IPS-15b (cell line): ENCODE data around the gene SPINT1.

Source experiments
- H3K27me3 ChIP-seq: one replicate; pipeline ENCODE4 v1.6.1; 2013; ENCODE audit warnings: low read length; ENCODE audit not compliant: control insufficient read depth, insufficient read depth
- H3K36me3 ChIP-seq: one replicate; pipeline ENCODE4 v1.6.1; 2013; ENCODE audit warnings: low read length; ENCODE audit not compliant: control insufficient read depth, insufficient read depth
- H3K4me1 ChIP-seq: one replicate; pipeline ENCODE4 v1.6.1; 2013; ENCODE audit warnings: mild to moderate bottlenecking, low read length; ENCODE audit not compliant: control insufficient read depth, insufficient read depth
- H3K4me3 ChIP-seq: one replicate; pipeline ENCODE4 v1.5.1; 2013; ENCODE audit warnings: low read depth, low read length
- H3K9ac ChIP-seq: one replicate; pipeline ENCODE4 v1.6.1; 2013; ENCODE audit warnings: low read depth, mild to moderate bottlenecking, low read length
- H3K9me3 ChIP-seq: one replicate; pipeline ENCODE4 v1.6.1; 2013; ENCODE audit warnings: mild to moderate bottlenecking, low read length; ENCODE audit not compliant: control insufficient read depth, insufficient read depth

SPINT1 gene

DNA sequence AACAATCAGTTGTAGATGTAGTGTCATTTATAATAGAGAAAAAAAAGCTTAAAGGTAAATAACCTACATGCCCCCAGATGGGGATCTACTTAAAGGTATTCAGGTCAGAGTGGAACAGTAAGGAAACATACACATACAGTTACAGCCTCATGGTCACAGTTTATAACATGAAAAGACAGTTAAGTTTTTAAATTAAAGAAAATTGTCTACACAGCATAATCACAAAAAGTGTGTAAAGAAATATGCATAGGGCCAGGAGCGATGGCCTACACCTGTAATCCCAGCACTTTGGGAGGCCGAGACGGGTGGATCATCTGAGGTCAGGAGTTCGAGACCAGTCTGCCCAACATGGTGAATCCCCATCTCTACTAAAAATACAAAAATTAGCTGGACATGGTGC lies 23.4 kb downstream of the SPINT1 start:
- Histone ChIP-seq H3K4me3 (no peak overlapping the region), H3K27me3 (no peaks in the 10 kb centered on the region), H3K9me3 (no peaks in the 10 kb centered on the region), H3K9ac (no peak overlapping the region), H3K4me1 (peaks cover 9% of the 10 kb centered on the region), H3K36me3 (no peaks in the 10 kb centered on the region)

DNA sequence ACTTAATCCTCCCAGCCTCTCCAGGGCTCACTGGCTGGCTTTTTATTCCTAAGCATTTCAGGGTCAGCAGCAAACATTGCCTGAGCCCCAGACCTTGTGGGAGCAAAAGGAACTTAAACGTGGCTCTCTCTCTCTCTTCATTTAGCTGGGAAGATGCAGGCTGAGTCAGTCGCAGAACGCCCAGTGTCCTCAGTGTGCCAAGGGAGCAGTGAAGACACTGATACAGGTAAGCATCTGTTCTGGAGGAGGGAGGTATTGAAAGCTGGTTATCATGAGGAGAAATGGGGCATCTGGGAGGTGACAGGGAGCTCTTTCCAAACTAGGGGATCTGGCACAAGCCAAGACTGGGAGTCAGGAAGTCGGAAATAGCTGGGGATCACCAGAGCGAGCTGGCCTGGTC lies 25.8 kb downstream of the SPINT1 start:
- H3K9ac ChIP-seq: no peak overlapping the region
- H3K9me3 ChIP-seq: no peaks in the 10 kb centered on the region

DNA sequence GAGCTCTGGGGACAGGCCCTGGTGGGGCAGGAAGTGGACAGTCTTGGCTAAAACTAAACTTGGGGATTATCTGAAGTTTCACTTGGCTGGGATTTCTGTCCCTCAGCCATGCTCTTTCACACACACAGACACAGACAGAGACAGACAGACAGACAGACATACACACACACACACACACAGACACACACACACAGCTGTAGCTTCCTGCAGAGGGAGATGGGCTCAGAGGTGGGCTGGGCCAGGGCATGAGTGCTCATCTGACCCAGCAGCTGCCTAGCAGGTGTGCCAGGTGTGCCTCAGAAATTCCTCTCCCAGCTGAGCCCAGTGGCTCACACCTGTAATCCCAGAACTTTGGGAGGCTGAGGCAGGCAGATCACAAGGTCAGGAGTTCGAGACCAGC lies 26.9 kb downstream of the SPINT1 start:
- no peaks in the 10 kb centered on the region for H3K9me3 ChIP-seq
- peaks cover 23% of the 10 kb centered on the region for H3K4me1 ChIP-seq

More for the DNA sequence above, 25.8 kb downstream of the SPINT1 start:
- Histone ChIP-seq H3K4me3 (no peak overlapping the region), H3K4me1 (peaks cover 23% of the 10 kb centered on the region), H3K36me3 (no peaks in the 10 kb centered on the region), H3K27me3 (no peaks in the 10 kb centered on the region)

DNA sequence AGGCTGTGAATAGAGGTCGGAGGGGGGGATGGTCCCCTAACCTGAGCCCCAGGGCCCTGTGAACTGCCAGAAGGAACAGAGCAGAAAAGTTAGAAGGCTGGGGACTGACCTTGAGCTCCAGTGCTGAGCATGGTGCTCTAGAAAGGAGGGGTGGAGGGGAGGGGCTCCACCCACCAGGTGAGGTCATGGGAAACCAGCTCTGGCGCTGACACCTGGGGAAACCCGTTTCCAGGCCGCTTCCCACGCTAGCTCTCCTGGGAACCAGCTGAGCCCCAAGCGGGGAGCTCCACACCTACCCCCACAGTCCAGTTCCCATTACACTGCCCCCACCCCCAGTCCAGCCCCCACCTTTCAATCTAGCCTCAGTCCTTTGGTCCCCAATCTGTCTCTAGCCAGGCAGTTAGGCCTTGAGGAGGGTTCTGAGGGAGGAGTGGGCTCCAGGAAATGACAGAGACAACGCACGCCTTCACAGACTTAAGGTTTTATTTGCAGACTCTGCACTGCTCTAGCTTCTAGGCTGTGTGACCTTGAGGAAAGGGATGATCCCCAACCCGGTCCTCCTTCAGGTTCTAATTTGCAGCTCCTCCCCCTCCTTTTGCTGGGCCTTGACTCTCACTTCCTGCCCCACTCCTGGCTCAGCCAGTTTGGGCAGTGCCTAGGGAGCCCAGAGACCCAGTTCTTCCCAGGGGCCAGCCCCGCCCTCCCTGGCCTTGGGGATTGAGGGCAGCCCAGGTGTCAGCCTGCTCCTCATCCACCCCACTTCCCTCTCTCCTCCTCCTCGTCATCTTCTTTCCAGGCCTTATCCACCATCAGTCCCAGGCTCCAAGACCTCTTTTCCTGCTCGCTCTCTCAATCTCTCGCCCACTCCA lies 28.1 kb downstream of the SPINT1 start:
- H3K9ac ChIP-seq: no peak overlapping the region
- H3K4me3 ChIP-seq: peak overlapping the region; percentile 22
- peaks cover 23% of the 10 kb centered on the region for H3K4me1 ChIP-seq
- H3K27me3 ChIP-seq: no peaks in the 10 kb centered on the region
- H3K36me3 ChIP-seq: no peaks in the 10 kb centered on the region
- no peaks in the 10 kb centered on the region for H3K9me3 ChIP-seq

More for the DNA sequence above, 26.9 kb downstream of the SPINT1 start:
- Histone ChIP-seq H3K36me3 (no peaks in the 10 kb centered on the region), H3K9ac (no peak overlapping the region), H3K4me3 (no peak overlapping the region), H3K27me3 (no peaks in the 10 kb centered on the region)

DNA sequence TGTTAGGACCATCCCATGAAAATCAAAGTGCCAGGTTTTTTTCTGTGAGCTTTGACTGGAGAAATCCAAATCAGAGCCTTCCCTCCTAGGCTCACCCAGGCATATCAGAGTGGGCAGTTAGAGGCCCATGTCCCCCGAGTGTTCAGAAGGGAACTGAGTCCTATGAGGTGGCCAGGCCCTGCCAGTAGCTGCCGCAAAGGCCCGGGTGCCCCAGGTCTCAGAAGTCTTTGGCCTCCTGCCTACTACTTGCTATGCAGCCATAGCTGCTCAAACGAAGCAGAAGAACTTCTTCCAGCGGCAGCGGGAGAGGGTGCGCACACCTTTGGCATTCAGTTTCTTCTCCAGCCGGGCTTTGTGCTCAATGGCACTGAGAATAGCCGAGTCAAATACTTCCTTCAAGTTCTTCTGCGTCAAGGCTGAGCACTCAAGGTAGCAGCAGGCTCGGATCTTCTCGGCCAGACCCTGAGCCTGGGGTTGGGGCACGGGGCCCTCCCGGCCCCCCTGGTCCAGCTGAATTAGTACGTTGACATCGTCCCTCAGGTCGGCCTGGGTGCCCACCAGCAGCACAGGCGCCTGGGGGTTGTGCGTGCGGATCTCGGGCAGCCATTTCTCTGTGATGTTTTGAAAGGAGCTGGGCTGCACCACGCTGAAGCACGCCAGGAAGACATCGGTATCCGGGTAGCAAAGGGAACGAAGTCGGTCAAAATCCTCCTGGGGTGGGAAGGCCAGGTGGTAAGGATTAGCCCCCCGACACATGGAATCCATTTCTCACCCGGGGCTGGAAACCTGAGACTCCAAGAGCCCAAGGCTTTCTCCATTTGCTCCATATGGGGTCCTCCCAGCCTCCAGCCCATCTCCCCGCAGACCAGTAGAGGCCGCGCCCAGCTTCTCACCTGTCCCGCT lies 29.2 kb downstream of the SPINT1 start:
- Histone ChIP-seq H3K27me3 (no peaks in the 10 kb centered on the region), H3K9me3 (no peaks in the 10 kb centered on the region), H3K9ac (no peak overlapping the region), H3K4me3 (peak overlapping the region; percentile 67), H3K36me3 (no peaks in the 10 kb centered on the region), H3K4me1 (peaks cover 23% of the 10 kb centered on the region)

DNA sequence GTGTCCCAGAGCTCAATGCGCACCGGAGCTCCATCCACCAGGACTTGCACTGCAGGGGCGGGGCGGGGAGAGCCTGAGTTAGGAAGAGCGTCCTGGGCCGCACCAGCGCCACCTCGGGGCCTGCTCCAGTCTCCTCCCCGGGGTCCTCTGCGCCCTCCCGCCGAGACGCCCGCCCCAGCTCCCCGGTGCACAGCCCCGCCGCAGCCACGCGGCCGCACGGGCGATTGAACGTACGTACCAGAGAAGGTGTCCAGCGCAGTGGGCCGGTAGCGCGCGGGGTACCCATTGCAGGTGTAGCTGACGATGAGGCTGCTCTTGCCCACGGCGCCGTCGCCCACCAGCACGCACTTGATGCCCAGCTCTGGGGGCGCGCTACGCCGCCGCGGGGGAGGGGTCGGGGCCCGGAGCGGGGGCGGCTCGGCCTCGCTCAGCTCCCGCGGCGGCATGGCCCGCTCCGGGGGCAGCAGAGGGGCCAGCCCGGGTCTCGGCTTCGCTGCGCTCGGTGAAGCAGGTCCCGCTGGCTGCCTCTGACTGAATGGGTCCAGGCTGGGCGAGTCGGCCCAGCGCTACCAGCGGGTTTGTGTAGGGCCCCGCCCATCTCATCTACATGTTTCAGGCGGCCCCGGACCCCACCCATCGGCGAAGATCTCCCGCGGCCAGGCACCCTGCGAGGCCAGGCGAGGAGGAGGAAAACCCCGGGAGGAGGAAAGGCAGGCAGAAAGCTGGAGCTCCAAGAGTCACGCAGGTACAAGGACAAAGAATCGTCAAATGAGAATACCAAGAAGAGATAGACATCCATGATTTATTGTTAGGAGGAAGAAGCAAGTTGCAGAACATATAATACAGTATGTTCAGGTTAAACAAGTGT lies 30.1 kb downstream of the SPINT1 start, which contains the start of gene RHOV:
RHOV (minus strand) TSS at position 541 of the 868 bp plus-strand sequence; CDS start at position 446, 95 bp downstream.
- Histone ChIP-seq H3K9ac (no peak within 1 kb of the TSS), H3K9me3 (no peaks in the 10 kb centered on the region), H3K4me3 (peak within 1 kb of the TSS; percentile 67), H3K36me3 (no peaks in the 10 kb centered on the region), H3K4me1 (peaks cover 23% of the 10 kb centered on the region), H3K27me3 (no peaks in the 10 kb centered on the region)

DNA sequence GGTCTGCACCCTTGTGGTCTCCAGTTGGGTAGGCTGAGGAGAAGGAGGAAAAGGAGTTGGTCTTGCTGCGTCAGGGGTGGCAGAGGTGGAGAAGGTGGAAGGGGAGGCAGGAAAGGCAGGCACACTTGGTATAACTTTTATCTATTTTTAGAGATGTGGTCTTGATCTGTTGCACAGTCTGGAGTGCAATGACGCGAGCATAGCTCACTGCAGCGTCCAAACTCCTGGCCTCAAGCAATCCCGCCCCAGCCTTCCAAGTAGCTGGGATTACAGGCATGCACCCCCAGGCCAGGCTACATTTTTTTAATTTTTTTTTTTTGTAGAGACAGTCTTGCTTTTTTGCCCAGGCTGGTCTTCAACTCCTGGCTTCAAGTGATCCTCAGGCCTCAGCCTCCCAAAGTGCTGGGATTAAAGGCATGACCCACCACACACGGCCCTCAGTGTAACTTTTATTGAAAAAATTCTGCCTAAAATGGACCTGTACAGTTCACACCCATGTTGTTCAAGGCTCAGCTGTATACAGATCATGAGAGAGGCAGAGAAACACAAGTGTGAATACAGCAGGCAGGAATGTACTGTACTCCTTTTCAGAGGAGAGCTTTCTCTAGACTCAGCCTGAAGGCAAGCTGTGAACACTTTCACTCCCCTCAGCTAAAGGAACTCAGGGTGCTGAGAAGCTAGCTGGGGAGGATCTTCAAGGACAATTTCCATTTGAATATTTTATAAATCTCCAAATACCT lies 32.3 kb downstream of the SPINT1 start:
- Histone ChIP-seq H3K9me3 (no peaks in the 10 kb centered on the region), H3K27me3 (no peaks in the 10 kb centered on the region), H3K4me3 (no peak overlapping the region), H3K36me3 (no peaks in the 10 kb centered on the region), H3K9ac (no peak overlapping the region), H3K4me1 (peaks cover 22% of the 10 kb centered on the region)

DNA sequence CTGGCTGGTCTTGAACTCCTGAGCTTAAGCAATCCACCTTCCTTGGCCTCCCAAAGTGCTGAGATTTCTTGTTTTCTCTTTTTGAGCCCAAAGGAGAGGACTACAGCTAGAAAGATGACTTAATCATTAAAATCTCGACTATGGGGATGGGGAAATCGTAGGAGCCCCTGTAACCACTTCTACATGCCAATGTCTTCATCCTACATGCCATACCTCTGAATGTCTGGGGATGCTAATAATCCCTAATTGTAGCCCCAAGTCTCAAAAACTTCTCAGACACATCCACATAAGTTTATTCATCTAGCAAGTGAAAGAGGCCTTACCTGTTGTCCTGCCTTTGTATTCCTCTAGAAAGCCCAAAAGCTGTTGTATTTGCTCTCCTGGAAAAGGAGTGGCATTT lies 33.8 kb downstream of the SPINT1 start:
- Histone ChIP-seq H3K9ac (no peak overlapping the region), H3K4me3 (no peak overlapping the region), H3K4me1 (peaks cover 10% of the 10 kb centered on the region), H3K27me3 (no peaks in the 10 kb centered on the region), H3K9me3 (no peaks in the 10 kb centered on the region), H3K36me3 (no peaks in the 10 kb centered on the region)

DNA sequence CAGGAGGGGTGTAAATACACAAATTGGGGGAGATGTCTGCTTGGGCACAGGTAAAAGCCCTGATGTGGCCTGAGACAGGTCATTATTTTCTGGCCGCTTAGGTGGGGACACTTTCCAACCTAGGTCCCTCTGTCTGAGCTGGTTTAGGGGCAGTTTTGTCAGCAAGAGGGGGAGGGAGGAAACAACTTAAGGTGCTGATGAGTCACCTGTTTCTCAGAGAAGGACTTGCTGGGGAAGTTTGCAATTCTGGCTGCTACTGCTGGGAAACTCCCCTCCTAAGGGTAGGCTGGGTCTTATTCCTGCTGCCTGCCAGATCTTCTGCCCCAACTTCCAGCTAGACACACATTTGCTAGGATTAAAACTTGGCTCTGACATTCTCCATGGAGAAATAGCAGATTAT lies 34.9 kb downstream of the SPINT1 start:
- Histone ChIP-seq H3K27me3 (no peaks in the 10 kb centered on the region), H3K9ac (no peak overlapping the region), H3K4me1 (peaks cover 3% of the 10 kb centered on the region), H3K9me3 (no peaks in the 10 kb centered on the region), H3K36me3 (no peaks in the 10 kb centered on the region), H3K4me3 (no peak overlapping the region)

DNA sequence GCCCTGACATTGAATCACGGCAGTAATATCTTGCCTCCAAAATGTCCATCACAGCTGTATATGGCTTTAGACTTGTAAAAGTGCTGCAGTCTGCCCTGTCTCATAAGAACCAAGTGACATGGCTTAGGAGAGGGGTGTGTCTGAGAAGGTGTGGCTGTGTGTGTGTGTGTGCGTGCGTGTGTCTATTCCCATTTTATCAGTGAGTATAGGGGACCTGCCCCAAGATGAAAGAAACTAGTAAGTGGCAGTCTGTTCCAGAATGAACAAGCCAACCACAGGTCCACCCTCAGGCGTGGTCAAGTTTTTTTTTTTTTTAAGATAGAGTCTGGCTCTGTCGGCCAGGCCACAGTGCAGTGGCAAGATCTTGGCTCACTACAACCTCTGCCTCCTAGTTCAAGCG lies 35.8 kb downstream of the SPINT1 start:
- H3K36me3 ChIP-seq: no peaks in the 10 kb centered on the region
- H3K9me3 ChIP-seq: no peaks in the 10 kb centered on the region
- H3K9ac ChIP-seq: no peak overlapping the region
- H3K4me3 ChIP-seq: no peak overlapping the region
- H3K4me1 ChIP-seq: peaks cover under 1% of the 10 kb centered on the region
- H3K27me3 ChIP-seq: no peaks in the 10 kb centered on the region
